GM23338 (cell line): ENCODE results near the gene KCNK4. TPM values are rescaled to one million over a fixed set of nuclear protein-coding genes. Genes with fewer than 3 reads are reported as not detected.

Source experiments
- ATAC-seq: fragments of 200-7000 bp; cut with Tn5 transposase; 3 replicates; pipeline ENCODE4 v1.9.1; 2020
- DNase-seq: peaks from one replicate; pipeline ENCODE4 v3.0.0-alpha.2; 2015; ENCODE audit warnings: low spot score
- H2AFZ ChIP-seq: fragments of 200-600 bp; sonication (generic); 2 replicates; pipeline ENCODE4 v1.8.0; 2016; ENCODE audit warnings: antibody characterized with exemption, mild to moderate bottlenecking, moderate library complexity
- H3F3A ChIP-seq: fragments of 200-600 bp; sonication (generic); replicated peaks from 2 replicates; pipeline ENCODE4 v1.8.0; 2017; ENCODE audit warnings: antibody characterized with exemption, mixed run types, low read depth
- H3K27ac ChIP-seq: fragments of 200-600 bp; sonication (generic); 2 replicates; pipeline ENCODE4 v1.6.1; 2016; ENCODE audit warnings: low read depth
- H3K27me3 ChIP-seq: fragments of 200-600 bp; sonication (generic); 2 replicates; pipeline ENCODE4 v1.8.0; 2016; ENCODE audit warnings: mild to moderate bottlenecking, mixed run types, moderate library complexity; ENCODE audit not compliant: insufficient read depth
- H3K36me3 ChIP-seq: fragments of 200-600 bp; sonication (generic); 2 replicates; pipeline ENCODE4 v1.8.0; 2016; ENCODE audit warnings: mild to moderate bottlenecking; ENCODE audit not compliant: insufficient read depth
- H3K4me1 ChIP-seq: fragments of 200-600 bp; sonication (generic); 2 replicates; pipeline ENCODE4 v1.8.0; 2016; ENCODE audit warnings: mild to moderate bottlenecking, moderate library complexity; ENCODE audit not compliant: insufficient read depth
- H3K4me2 ChIP-seq: fragments of 200-600 bp; sonication (generic); 2 replicates; pipeline ENCODE4 v1.7.1; 2017; ENCODE audit warnings: mixed run types
- H3K4me3 ChIP-seq: fragments of 200-600 bp; sonication (generic); 2 replicates; pipeline ENCODE4 v1.6.1; 2016; ENCODE audit warnings: mixed run types
- H3K79me2 ChIP-seq: fragments of 200-600 bp; sonication (generic); replicated peaks from 2 replicates; pipeline ENCODE4 v1.8.0; 2017; ENCODE audit warnings: mild to moderate bottlenecking; ENCODE audit not compliant: insufficient read depth
- H3K9me2 ChIP-seq: fragments of 200-600 bp; sonication (generic); 2 replicates; pipeline ENCODE4 v1.8.0; 2017; ENCODE audit not compliant: insufficient read depth
- H4K20me1 ChIP-seq: fragments of 200-600 bp; sonication (generic); replicated peaks from 2 replicates; pipeline ENCODE4 v1.8.0; 2017; ENCODE audit warnings: mild to moderate bottlenecking; ENCODE audit not compliant: insufficient read depth
- H3K27ac Mint-ChIP-seq: 2 replicates; pipeline ENCODE4 v1.8.0; 2020; ENCODE audit warnings: inconsistent platforms, mild to moderate bottlenecking, moderate library complexity, mixed read lengths
- H3K27me3 Mint-ChIP-seq: 3 replicates; pipeline ENCODE4 v1.8.0; 2022; ENCODE audit warnings: low read depth, mild to moderate bottlenecking, moderate library complexity, mixed read lengths, inconsistent platforms; ENCODE audit not compliant: insufficient read depth, poor library complexity
- H3K36me3 Mint-ChIP-seq: 3 replicates; pipeline ENCODE4 v1.8.0; 2021; ENCODE audit warnings: low read depth, mild to moderate bottlenecking, inconsistent platforms, moderate library complexity, mixed read lengths
- H3K4me1 Mint-ChIP-seq: 3 replicates; pipeline ENCODE4 v1.8.0; 2020; ENCODE audit warnings: mild to moderate bottlenecking, inconsistent platforms, mixed read lengths
- H3K4me3 Mint-ChIP-seq: 3 replicates; pipeline ENCODE4 v1.8.0; 2021; ENCODE audit warnings: moderate library complexity, mild to moderate bottlenecking, inconsistent platforms, mixed read lengths
- H3K9me3 Mint-ChIP-seq: 3 replicates; pipeline ENCODE4 v1.8.0; 2020; ENCODE audit warnings: moderate library complexity, mild to moderate bottlenecking, inconsistent platforms, mixed read lengths
- CTCF ChIP-seq, 2 experiments: fragments of 200-600 bp in 1 of 2; sonication (generic) in 1 of 2; conservative IDR thresholded peaks; 2 replicates each; pipeline versions ENCODE4 v1.5.1 to v1.6.1; 2016 to 2017; ENCODE audit warnings: antibody characterized with exemption in 2 of 2, low read depth in 2 of 2, mild to moderate bottlenecking in 2 of 2, moderate library complexity in 1 of 2
- EZH2 ChIP-seq: fragments of 200-600 bp; sonication (generic); IDR thresholded peaks from one replicate; pipeline ENCODE4 v1.8.0; 2017; ENCODE audit warnings: antibody characterized with exemption, mild to moderate bottlenecking, low read depth; ENCODE audit not compliant: unreplicated experiment
- EZH2phosphoT487 ChIP-seq: fragments of 200-600 bp; sonication (generic); IDR thresholded peaks from one replicate; pipeline ENCODE4 v1.8.1; 2018; ENCODE audit warnings: antibody characterized with exemption; ENCODE audit not compliant: unreplicated experiment
- JUNB ChIP-seq: IDR thresholded peaks from one replicate; pipeline ENCODE4 v1.6.1; 2016; ENCODE audit warnings: antibody characterized with exemption; ENCODE audit not compliant: unreplicated experiment
- NANOG ChIP-seq: IDR thresholded peaks from 2 replicates; pipeline ENCODE4 v1.6.1; 2016; ENCODE audit warnings: antibody characterized with exemption, borderline replicate concordance
- POLR2AphosphoS5 ChIP-seq: IDR thresholded peaks from 2 replicates; pipeline ENCODE4 v1.6.1; 2016; ENCODE audit warnings: antibody characterized with exemption, low read depth
- ZNF462 ChIP-seq: fragments of 250-450 bp; sonication (Bioruptor Pico); IDR thresholded peaks from 2 replicates; pipeline ENCODE4 v1.5.0; 2020; ENCODE audit warnings: mild to moderate bottlenecking, moderate library complexity
- polyA plus RNA-seq: library from polyadenylated mRNA; unstranded; fragments of >200 nt; fragmentation: Nextera tagmentation; extraction: Ambion mirVana; gene quantifications from 2 replicates; pipeline ENCODE4 v1.2.1, GENCODE V29; 2016
- total RNA-seq: library from RNA; depleted of rRNA; stranded (reverse); fragments of >200 nt; shearing (Covaris generic); gene quantifications from 2 replicates; pipeline ENCODE4 v1.2.3, GENCODE V29; 2014
- TF ChIP-seq, protein P1 (sequence below): IDR thresholded peaks from 2 replicates; pipeline ENCODE4 v1.6.1; 2016; ENCODE audit warnings: antibody characterized with exemption

KCNK4 gene
- total and polyA plus RNA-seq, 2 experiments from 2014 or later: 1.0 TPM; not detected in 1

DNA sequence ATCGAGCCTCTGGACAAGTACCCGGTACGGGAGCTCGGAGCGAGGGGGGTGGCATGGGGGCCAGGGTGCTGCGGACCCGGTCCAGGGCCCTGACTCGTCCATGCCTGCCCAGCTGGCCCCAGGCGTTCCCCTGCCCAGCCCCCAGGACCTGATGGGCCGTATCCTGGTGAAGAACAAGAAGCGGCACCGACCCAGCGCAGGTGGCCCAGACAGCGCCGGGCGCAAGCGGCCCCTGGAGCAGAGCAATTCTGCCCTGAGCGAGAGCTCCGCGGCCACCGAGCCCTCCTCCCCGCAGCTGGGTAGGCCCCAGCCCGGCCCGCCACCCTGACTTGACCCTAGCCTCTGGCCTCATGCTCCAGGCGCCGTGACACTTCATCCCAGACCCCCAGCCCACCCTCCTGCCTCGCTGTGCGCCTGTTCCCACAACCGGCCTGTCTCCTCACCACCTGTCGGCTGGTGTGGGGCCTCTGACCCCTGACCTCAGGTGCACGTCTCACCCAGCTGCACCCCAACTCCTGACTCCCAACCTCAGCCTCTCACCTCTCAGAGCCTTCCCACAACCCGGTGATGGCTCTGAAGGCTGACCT, 32.1 kb upstream of the KCNK4 start (continued):
- TF ChIP-seq EZH2: no peak
- TF ChIP-seq, protein P1, sequence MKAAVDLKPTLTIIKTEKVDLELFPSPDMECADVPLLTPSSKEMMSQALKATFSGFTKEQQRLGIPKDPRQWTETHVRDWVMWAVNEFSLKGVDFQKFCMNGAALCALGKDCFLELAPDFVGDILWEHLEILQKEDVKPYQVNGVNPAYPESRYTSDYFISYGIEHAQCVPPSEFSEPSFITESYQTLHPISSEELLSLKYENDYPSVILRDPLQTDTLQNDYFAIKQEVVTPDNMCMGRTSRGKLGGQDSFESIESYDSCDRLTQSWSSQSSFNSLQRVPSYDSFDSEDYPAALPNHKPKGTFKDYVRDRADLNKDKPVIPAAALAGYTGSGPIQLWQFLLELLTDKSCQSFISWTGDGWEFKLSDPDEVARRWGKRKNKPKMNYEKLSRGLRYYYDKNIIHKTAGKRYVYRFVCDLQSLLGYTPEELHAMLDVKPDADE: no peak

- TF ChIP-seq JUNB (no peak), EZH2phosphoT487 (no peak), CTCF (conservative IDR thresholded peaks at IDR 0.05; ENCODE audit: low read depth in 2 of 2) (no peak), POLR2AphosphoS5 (no peak), NANOG (no peak), EZH2 (no peak), ZNF462 (CRISPR knock-in tag) (no peak)
- H3K4me1 ChIP-seq: no peaks in the 10 kb centered on the region
- H3F3A ChIP-seq: 0 out of 2 replicates have a peak, but pooled peaks cover 4% of the 10 kb centered on the region
- Mint-ChIP-seq H3K27me3 (peaks cover 11% of the 10 kb centered on the region), H3K4me3 (no peak overlapping the region), H3K36me3 (peaks cover 69% of the 10 kb centered on the region), H3K9me3 (no peaks in the 10 kb centered on the region), H3K4me1 (peaks cover 7% of the 10 kb centered on the region; the same call in 2 of the 3 replicates), H3K27ac (no peak overlapping the region)
- no peak overlapping the region for H3K4me3 ChIP-seq
- H3K27ac ChIP-seq: no peak overlapping the region
- ATAC-seq (no peak), DNase-seq (no peak)
- 0 out of 2 replicates have a peak, but pooled peaks cover 4% of the 10 kb centered on the region for H4K20me1 ChIP-seq
- no peak overlapping the region for H3K4me2 ChIP-seq
- peaks cover 11% of the 10 kb centered on the region for H3K36me3 ChIP-seq
- no peaks in the 10 kb centered on the region for H3K79me2 ChIP-seq
- no peaks in the 10 kb centered on the region for H3K27me3 ChIP-seq
- no peak overlapping the region for H2AFZ ChIP-seq
- H3K9me2 ChIP-seq: no peaks in the 10 kb centered on the region
These were observed 31.5 kb upstream of the KCNK4 start for GRCh38 chr11:64259533-64260067.
